Measurements from ENCODE around the gene AMOTL1. TPM values are rescaled to one million over a fixed set of nuclear protein-coding genes. Genes with fewer than 3 reads are reported as not detected.
"Not testable (repeated sequence)": the region's sequence is repeated elsewhere in the genome, so short reads cannot be mapped to it uniquely, and the experiment has no call there.

AMOTL1 gene
- total RNA-seq, 1 donor from 2014 or later, result 45.8 TPM

- Mint-ChIP-seq H3K36me3 (ENCODE audit: insufficient read depth) (no peaks in the 10 kb centered on the region), H3K9me3 (ENCODE audit: low read depth) (no peaks in the 10 kb centered on the region), H3K27ac (no peak overlapping the region), H3K27me3 (no peaks in the 10 kb centered on the region), H3K4me1 (ENCODE audit: low read depth) (peaks cover 4% of the 10 kb centered on the region), H3K4me3 (ENCODE audit: low read depth) (no peak overlapping the region)
- DNase-seq (ENCODE audit: low spot score, unreplicated experiment), result no peak
- TF ChIP-seq, protein P1, sequence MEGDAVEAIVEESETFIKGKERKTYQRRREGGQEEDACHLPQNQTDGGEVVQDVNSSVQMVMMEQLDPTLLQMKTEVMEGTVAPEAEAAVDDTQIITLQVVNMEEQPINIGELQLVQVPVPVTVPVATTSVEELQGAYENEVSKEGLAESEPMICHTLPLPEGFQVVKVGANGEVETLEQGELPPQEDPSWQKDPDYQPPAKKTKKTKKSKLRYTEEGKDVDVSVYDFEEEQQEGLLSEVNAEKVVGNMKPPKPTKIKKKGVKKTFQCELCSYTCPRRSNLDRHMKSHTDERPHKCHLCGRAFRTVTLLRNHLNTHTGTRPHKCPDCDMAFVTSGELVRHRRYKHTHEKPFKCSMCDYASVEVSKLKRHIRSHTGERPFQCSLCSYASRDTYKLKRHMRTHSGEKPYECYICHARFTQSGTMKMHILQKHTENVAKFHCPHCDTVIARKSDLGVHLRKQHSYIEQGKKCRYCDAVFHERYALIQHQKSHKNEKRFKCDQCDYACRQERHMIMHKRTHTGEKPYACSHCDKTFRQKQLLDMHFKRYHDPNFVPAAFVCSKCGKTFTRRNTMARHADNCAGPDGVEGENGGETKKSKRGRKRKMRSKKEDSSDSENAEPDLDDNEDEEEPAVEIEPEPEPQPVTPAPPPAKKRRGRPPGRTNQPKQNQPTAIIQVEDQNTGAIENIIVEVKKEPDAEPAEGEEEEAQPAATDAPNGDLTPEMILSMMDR (IDR thresholded peaks at IDR 0.05; ENCODE audit: unreplicated experiment), result no peak
These were observed 144.7 kb downstream of the AMOTL1 start for GRCh38 chr11:94912806-94913205.

- H3K9me3 Mint-ChIP-seq (ENCODE audit: low read depth); H3K27me3 Mint-ChIP-seq; H3K4me1 Mint-ChIP-seq (ENCODE audit: low read depth); H3K36me3 Mint-ChIP-seq (ENCODE audit: insufficient read depth); H3K4me3 Mint-ChIP-seq (ENCODE audit: low read depth); H3K27ac Mint-ChIP-seq; DNase-seq (ENCODE audit: low spot score, unreplicated experiment): not testable (repeated sequence)
These were observed 145.7 kb downstream of the AMOTL1 start for GRCh38 chr11:94913718-94914394.

- peaks cover 7% of the 10 kb centered on the region for H3K4me1 Mint-ChIP-seq (ENCODE audit: low read depth)
- no peaks in the 10 kb centered on the region for H3K9me3 Mint-ChIP-seq (ENCODE audit: low read depth)
- H3K4me3 Mint-ChIP-seq (ENCODE audit: low read depth), result no peak overlapping the region
- H3K27me3 Mint-ChIP-seq, result no peaks in the 10 kb centered on the region
- no peak overlapping the region for H3K27ac Mint-ChIP-seq
- TF ChIP-seq, protein P1 (IDR thresholded peaks at IDR 0.05; ENCODE audit: unreplicated experiment), result no peak
- no peaks in the 10 kb centered on the region for H3K36me3 Mint-ChIP-seq (ENCODE audit: insufficient read depth)
- DNase-seq (ENCODE audit: low spot score, unreplicated experiment), result no peak
These were observed 152.2 kb downstream of the AMOTL1 start for GRCh38 chr11:94920311-94920710.

DNA sequence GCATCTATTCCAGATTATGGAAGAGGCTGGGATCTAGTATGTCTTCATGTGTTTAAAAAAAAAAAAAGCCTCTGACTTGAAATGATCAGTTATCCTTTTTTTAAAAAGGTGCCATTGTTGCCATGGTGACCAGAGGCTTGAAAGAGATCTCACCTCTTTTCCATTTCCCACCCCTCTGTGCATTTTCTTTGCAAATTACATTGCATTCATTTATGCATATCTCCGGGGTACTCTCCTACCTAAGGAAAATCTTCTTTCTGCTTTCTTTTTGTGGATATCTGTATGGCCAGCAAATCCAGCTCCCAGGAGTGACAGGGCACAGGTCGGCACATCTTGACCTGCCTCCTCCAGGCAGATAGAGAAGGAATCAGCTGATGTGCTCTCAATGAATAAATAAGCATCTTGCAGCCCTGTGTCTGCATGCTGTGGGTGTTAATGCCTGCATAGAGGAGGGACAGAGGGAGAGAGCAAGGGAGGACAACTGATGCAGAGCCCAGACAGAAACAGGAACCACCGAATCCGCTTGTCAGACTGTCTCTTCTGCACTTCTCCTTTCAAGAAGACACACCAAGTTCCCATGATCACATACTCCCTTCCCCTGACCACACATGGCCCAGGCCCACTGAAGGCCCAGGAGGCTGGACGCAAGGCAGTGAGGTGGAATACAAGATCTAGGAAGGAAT lies 154.3 kb downstream of the AMOTL1 start:
- H3K27ac Mint-ChIP-seq, result no peak overlapping the region
- no peak for DNase-seq (ENCODE audit: low spot score, unreplicated experiment)
- H3K4me3 Mint-ChIP-seq (ENCODE audit: low read depth), result no peak overlapping the region
- TF ChIP-seq, protein P1 (IDR thresholded peaks at IDR 0.05; ENCODE audit: unreplicated experiment), result no peak
- no peaks in the 10 kb centered on the region for H3K9me3 Mint-ChIP-seq (ENCODE audit: low read depth)
- peaks cover 22% of the 10 kb centered on the region for H3K4me1 Mint-ChIP-seq (ENCODE audit: low read depth)
- no peaks in the 10 kb centered on the region for H3K27me3 Mint-ChIP-seq
- H3K36me3 Mint-ChIP-seq (ENCODE audit: insufficient read depth), result no peaks in the 10 kb centered on the region

- Mint-ChIP-seq H3K4me1 (ENCODE audit: low read depth) (peaks cover 18% of the 10 kb centered on the region), H3K27ac (no peak overlapping the region), H3K4me3 (ENCODE audit: low read depth) (no peak overlapping the region), H3K27me3 (no peaks in the 10 kb centered on the region), H3K9me3 (ENCODE audit: low read depth) (no peaks in the 10 kb centered on the region), H3K36me3 (ENCODE audit: insufficient read depth) (no peaks in the 10 kb centered on the region)
- DNase-seq (ENCODE audit: low spot score, unreplicated experiment), result no peak
- TF ChIP-seq, protein P1 (IDR thresholded peaks at IDR 0.05; ENCODE audit: unreplicated experiment), result no peak
These were observed 154.8 kb downstream of the AMOTL1 start for GRCh38 chr11:94923004-94923334.

GRCh38 chr11:94924171-94924572 lies 156.0 kb downstream of the AMOTL1 start:
- Mint-ChIP-seq H3K4me1 (ENCODE audit: low read depth) (peaks cover 18% of the 10 kb centered on the region), H3K36me3 (ENCODE audit: insufficient read depth) (no peaks in the 10 kb centered on the region), H3K4me3 (ENCODE audit: low read depth) (no peak overlapping the region), H3K9me3 (ENCODE audit: low read depth) (peaks cover 3% of the 10 kb centered on the region), H3K27ac (no peak overlapping the region), H3K27me3 (no peaks in the 10 kb centered on the region)
- TF ChIP-seq, protein P1 (IDR thresholded peaks at IDR 0.05; ENCODE audit: unreplicated experiment), result no peak
- no peak for DNase-seq (ENCODE audit: low spot score, unreplicated experiment)
